Measurements from ENCODE around the gene MRPL20.

- no peak for TF ChIP-seq CTCF (IDR thresholded peaks at IDR 0.05)
- no peak for TF ChIP-seq POLR2A (IDR thresholded peaks at IDR 0.05)
Observed at GRCh38 chr1:1415751-1416150, 8.7 kb upstream of the MRPL20 start.

All from Peyer's patch (tissue), 4 donors.